ENCODE data around the gene ZNF20.
"Not testable (repeated sequence)": the region's sequence is repeated elsewhere in the genome, so short reads cannot be mapped to it uniquely, and the experiment has no call there.

ZNF20 gene

GRCh38 chr19:12113121-12113520 lies 27.0 kb downstream of the ZNF20 start:
- in situ Hi-C loops (cut with MboI; ENCODE audit: low sequenced_read_pairs): no loop called here

- in situ Hi-C loops (cut with MboI; ENCODE audit: low sequenced_read_pairs): no loop called here
Measured at GRCh38 chr19:12112701-12113100, 27.4 kb downstream of the ZNF20 start.

GRCh38 chr19:12111943-12112637 lies 28.1 kb downstream of the ZNF20 start:
- in situ Hi-C loops (cut with MboI; ENCODE audit: low sequenced_read_pairs): no loop called here

GRCh38 chr19:12111176-12111575 lies 29.0 kb downstream of the ZNF20 start:
- in situ Hi-C loops (cut with MboI; ENCODE audit: low sequenced_read_pairs): no loop called here

GRCh38 chr19:12103909-12104308 lies 36.2 kb downstream of the ZNF20 start:
- in situ Hi-C loops (cut with MboI; ENCODE audit: low sequenced_read_pairs): not testable (repeated sequence)

- in situ Hi-C loops (cut with MboI; ENCODE audit: low sequenced_read_pairs): no loop called here
Measured at GRCh38 chr19:12098040-12098439, 42.1 kb downstream of the ZNF20 start.

GRCh38 chr19:12095111-12095790 lies 44.9 kb downstream of the ZNF20 start:
- in situ Hi-C loops (cut with MboI; ENCODE audit: low sequenced_read_pairs): no loop called here

- in situ Hi-C loops (cut with MboI; ENCODE audit: low sequenced_read_pairs): no loop called here
Measured at GRCh38 chr19:12093777-12094176, 46.4 kb downstream of the ZNF20 start.

GRCh38 chr19:12092956-12093355 lies 47.2 kb downstream of the ZNF20 start:
- in situ Hi-C loops (cut with MboI; ENCODE audit: low sequenced_read_pairs): no loop called here

- in situ Hi-C loops (cut with MboI; ENCODE audit: low sequenced_read_pairs): no loop called here
Measured at GRCh38 chr19:12092065-12092867, 47.9 kb downstream of the ZNF20 start.

GRCh38 chr19:12090807-12091206 lies 49.3 kb downstream of the ZNF20 start:
- in situ Hi-C loops (cut with MboI; ENCODE audit: low sequenced_read_pairs): no loop called here

GRCh38 chr19:12085074-12085818 lies 54.9 kb downstream of the ZNF20 start:
- in situ Hi-C loops (cut with MboI; ENCODE audit: low sequenced_read_pairs): no loop called here

- in situ Hi-C loops (cut with MboI; ENCODE audit: low sequenced_read_pairs): not testable (repeated sequence)
Measured at GRCh38 chr19:12083336-12083735, 56.8 kb downstream of the ZNF20 start.
